ENCODE measurements around the gene DLGAP1.
A peak's percentile ranks its signal among the peaks of the same experiment; 100 is the strongest.
"Not testable (repeated sequence)": the region's sequence is repeated elsewhere in the genome, so short reads cannot be mapped to it uniquely, and the experiment has no call there.

DLGAP1 gene

DNA sequence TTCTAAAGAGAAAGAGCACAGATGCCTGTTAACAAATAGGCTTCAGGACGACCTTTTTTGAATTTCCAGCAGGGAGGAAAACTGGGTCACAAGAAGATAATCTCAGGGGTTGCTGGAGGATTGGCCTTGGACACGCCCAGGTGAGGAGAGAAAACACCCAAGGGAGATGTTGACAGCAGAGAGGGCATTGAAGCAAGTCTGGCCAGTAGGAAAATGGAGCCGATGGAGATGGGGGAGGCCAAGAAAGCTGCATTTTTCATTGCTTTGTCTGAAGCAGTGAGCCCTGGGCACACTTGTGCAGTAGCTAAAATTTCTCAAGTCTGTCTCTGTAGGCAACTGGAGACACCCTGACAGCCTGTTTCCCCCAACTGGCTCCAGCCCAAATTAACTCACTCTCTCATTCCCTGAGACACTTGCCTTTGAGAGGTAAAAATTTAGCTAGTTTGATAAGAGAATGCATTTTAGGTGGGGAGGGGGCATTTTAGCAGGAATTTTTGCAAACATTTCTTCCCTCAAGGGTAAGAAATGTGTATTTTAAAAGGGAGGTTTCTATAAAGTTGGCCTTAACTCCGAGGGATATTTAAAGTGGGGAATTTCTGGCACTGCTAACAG is 839.6 kb downstream of the DLGAP1 start:
- no peak for DNase-seq (ENCODE audit: low read depth in 1 of 2, low spot score in 1 of 2)

DNA sequence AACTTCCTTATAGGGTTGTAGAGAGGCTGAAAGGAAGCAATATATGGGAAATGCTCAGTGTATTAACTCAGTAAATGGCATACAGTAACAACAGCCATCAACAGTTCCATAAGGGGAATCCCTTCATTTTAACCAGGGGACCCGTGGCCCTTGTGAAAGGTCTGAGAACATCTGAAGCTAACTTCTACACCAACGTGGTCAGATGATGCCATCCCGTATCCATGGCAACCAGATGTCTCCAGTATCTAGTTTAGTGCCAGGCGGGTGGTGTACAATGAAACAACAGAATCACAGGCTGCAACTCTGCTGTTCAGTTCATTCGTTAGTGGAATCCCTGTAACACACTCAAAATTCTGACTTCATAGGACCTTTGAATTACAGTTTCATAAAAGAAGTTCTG is 842.8 kb downstream of the DLGAP1 start:
- no peak for DNase-seq (ENCODE audit: low read depth in 1 of 2, low spot score in 1 of 2)

DNA sequence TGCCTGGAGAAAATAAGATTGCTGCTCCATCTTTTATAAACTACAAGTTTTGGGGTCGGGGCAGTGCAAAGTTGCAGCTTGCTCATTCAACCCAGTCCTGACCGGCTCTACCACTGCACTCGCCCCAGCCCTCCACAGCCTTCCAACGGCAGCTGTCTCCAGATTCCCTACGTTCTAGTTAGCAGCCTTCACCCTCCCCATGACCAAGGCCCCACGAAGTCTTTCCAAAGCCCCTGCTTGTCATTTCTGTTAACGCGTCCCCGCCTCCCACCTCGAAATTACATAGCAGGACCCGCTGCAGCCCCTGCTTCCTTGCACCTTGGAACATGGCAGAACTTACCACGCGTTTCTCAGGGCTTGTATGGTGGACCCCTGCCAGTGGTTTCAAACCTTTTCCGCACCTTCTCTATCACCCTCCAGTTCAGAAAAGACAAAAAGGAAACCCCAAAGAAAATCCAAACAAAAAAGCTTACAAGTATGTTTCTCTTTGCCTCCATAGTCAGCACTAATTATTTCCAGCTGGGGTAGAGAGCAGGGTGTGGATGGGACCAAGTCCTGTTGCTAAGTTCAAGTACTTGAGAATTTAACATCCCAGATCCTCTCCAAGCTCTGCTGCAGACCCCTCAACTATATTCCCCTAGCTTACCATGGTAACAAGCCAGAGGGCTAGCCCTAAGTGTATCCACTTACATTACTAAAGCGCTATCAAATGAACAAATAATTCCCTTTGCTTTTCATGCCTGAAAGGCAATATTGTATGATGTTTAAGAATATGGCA is 843.6 kb downstream of the DLGAP1 start:
- DNase-seq (ENCODE audit: low read depth in 1 of 2, low spot score in 1 of 2) = no peak

DNA sequence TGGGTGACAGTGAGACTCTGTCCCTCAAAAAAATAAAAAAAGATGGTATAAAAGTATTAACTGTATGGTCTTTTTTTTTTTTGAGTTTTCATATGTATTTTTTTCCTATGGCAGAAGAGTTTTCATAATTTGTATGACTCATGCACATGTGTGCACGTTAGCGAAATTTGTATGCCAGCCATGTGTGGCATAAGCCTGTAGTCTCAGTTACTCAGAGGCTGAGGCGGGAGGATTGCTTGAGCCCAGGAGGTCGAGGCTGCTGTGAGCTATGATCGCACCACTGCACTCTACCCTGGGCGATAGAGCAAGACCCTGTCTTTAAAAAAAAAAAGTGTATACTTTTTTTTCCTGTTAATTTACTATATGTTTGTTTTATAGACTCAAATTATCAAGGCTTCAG is 844.3 kb downstream of the DLGAP1 start:
- DNase-seq (ENCODE audit: low read depth in 1 of 2, low spot score in 1 of 2) = no peak

DNA sequence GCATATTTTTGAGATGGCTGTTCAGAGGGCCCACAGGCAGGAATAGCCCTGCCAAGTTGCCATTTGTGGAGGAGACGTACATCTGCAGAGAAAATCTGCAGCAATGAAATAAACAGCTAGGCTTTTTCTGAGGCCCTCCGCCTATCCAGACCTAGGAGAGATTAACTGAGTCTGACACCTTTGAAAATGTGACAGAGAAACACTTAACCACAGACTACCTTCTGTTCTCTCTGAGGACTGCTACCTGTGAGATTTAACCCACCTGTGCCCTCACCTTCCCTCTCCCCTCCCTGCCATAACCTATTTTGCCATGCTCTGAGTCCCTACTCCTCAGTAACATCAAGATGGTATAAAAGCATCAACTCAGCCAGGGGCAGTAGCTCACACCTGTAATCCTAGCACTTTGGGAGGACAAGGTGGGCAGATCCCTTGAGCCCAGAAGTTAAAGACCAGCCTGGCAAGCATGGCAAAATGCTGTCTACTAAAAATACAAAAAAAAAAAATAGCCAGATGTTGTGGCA is 844.9 kb downstream of the DLGAP1 start:
- no peak for DNase-seq (ENCODE audit: low read depth in 1 of 2, low spot score in 1 of 2)

DNA sequence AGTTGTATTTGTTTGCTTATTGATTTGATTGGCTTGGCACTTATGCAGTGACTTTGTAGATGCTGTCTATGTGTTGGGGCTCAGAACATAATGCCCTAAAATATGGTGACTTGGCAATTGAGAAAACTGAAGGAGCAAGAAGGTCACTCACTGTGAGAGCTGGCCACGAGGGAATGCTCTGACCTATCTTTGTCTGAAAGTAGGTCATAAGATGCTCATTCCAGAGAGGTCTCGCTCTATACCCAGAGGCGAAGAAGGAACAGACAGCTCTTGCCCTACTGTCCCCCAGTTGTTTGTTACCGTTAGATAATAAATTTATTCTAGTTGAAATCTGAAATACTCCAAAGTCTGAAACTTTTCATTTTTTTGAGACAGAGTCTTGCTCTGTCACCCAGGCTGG is 846.6 kb downstream of the DLGAP1 start:
- no peak for DNase-seq (ENCODE audit: low read depth in 1 of 2, low spot score in 1 of 2)

DNA sequence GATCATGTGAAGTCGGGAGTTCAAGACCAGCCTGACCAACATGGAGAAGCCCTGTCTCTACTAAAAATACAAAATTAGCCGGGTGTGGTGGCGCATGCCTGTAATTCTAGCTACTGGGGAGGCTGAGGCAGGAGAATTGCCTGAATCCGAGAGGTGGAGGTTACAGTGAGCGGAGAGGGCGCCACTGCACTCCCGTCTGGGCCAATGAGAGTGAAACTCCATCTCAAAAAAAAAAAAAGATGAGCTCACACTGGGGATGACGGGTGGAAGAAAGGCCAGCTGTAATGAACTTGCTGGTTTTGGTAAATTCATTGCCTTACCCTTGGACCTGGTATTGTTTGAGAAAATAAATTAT is 847.0 kb downstream of the DLGAP1 start:
- not testable (repeated sequence) for DNase-seq (ENCODE audit: low read depth in 1 of 2, low spot score in 1 of 2)

DNA sequence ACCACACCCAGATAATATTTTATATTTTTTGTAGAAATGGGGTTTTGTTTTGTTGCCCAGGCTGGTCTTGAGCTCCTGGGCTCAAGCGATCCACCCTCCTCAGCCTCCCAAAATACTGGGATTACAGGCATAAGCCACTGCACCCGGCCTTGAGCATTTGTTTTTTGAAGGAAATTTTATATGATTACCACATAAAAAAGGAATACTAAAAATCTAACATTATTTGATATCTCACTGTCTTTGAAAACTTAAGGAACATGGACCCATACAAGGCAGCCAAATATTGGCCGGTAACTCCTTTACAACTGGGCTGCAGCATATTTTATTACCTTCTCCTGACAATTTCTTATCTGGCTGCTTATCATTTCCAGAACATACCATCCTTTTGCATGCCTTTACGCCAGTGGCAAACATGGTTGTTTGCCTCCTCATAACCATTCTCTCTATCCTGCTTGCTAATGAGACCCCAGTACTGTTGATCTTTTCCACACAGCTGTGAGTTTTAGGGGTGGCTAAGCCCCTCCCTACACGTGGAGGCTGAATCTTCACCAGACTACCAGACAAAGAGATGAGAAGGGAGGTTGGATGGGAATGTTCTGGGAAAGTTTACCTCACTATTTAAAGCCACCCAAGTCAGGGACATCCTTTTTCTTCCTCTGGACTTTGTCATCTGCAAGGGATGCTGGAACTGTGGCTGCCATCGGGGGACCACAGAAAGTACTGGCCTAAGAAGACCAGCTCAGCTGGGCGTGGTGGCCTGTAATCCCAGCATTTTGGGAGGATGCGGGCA is 847.6 kb downstream of the DLGAP1 start:
- no peak for DNase-seq (ENCODE audit: low read depth in 1 of 2, low spot score in 1 of 2)

DNA sequence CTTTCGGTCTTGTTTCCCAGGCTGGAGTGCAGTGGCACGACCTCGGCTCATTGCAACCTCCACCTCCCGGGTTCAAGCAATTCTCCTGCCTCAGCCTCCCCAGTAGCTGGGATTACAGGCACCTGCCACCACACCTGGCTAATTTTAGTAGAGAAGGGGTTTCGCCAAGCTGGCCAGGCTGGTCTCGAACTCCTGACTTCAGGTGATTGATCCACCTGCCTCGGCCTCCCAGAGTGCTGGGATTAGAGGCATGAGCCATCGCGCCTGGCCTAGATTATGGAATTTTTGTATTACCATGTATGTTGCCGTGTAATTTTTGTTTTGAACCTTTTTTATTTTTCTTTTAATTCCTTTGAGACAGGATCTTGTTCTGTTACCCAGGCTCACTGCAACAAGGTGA is 848.2 kb downstream of the DLGAP1 start:
- not testable (repeated sequence) for DNase-seq (ENCODE audit: low read depth in 1 of 2, low spot score in 1 of 2)

DNA sequence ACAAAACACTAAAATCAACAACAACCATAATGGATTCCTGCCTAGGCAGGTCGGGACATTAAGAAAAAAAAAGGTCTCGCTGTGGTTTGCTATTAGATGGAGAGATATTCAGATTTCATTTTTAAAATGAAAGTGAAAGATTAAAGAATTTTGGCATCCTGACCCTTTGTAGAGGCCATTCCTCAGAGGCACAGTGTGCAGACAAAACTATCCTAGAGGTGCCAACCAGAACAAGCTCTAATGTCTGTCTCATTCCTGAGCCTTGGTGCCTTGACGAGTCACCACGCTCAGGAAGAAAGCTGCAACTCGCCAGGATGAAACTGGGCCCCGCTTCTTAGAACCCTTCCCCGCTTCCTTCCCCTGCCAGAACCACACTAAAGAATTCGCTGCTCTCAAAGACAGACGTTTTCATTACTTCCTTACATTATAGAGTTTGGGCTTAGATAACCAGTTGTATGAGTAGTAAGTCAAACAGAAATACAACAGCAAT is 849.1 kb downstream of the DLGAP1 start:
- peak in 1 of 2 donors; percentile 11 for DNase-seq (ENCODE audit: low read depth in 1 of 2, low spot score in 1 of 2)

DNA sequence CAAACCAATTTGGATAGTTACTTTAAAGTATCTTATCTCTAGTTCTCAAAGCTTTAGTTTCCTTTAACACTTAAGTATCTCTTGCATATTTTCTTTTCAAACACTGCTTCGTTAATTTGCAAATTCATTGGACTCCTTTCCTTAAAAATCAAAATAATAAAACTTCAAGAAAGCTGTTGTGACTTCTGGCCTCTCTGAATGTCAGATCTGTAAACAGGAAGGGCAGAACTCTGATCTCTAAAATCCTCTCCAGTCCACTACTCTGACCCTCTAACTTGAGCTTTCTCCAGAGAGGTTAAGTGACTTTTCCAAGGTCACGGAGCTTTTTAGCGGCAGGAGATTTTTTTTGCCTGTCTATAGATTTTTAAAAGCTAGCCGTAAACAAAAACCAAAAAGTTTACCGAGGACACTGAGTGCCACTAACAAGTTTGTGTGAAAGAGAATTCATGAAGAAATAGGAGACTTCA is 849.6 kb downstream of the DLGAP1 start:
- no peak for DNase-seq (ENCODE audit: low read depth in 1 of 2, low spot score in 1 of 2)

DNA sequence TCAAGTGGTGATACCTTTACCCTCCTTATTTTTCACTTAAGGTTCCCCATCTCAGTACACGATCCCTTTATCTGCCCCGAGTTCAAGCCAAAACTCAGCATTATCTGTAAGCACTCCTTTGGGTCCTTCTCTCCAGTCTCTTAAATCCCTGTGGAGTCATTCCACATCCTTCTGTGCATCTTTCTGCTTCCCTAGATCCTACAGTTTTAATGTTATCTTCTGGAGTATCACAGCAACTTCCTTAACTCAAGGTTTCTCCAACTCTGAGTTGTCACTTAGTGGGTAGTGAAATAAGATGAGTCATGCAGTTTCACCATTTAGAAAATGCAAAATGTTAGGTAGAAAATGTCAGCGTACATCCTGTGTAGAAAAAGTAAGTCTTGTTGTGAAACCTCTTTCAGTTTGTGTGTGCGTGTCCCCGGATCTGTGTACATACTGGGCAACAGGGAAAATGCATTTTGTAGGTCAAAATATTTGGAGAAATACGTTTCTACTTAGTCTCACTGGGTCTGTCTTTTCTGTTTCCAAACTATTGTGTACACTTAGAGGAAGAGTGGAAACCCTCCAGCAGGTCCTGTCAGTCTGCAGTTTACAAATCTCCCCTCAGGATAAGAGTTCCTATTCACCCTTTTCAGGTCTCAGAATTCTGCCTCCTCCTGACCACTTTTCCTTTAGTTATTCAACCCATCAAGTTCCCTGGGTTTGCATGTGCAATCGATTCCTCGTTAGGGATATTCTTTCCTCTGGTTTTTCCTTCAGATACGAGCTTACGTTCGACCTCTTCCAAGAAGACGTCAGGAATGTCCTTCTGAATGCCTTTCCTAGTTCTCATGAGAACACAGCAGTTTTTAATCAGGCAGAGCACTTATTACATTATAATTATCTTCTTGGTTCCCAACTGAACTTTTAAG is 850.4 kb downstream of the DLGAP1 start:
- DNase-seq (ENCODE audit: low read depth in 1 of 2, low spot score in 1 of 2) = peak in 1 of 2 donors; percentile 35

DNA sequence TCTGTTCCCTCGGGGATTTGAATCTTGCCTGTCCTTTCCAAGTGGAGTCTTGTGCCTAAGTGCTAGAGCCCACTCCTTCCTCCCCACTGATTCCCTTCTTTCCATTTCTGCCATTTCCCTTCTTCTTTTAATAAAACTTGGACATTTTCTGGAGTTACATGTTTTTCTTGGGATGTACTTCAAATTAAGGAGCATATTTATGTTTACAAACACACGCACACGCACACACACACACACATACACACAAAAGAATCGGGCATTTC is 850.9 kb downstream of the DLGAP1 start:
- DNase-seq (ENCODE audit: low read depth in 1 of 2, low spot score in 1 of 2) = no peak

DNA sequence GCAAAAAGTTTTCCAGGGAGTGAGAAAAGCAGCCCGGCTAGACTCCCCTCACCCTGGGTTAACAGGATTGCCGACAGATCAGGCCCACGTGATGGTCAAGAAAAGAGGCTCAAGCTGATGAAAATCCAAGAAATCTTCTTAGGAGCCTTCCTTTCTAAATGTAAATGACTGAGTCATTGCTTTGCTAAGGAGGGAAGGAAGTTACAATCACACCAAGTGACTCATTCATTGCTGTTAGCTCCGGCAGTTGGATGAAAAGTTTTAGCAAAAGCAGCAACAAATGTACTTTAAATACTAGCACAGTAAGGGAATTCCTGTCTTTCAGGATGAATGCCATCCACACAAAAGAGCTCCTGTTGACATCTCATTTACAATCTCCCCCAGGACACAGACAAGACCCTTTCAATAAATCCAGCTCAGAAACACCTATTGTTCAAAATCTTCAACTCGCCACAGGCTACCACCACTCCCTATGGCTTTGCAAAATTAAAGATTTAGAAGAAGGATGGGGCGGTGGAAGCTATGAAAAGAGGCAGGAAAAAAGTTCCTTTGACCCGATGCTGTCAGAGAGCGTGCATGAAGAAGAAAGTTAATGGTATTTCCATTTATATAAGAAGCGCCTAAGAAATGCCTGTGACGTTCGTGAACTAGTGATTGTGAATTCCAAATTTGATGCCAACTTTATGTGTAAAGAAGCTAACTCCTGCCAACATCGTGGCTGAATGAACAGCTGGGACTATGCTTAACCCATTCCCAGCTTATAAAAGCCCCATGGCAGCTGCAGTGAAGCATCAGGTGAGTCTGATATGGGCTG is 851.5 kb downstream of the DLGAP1 start:
- peak in 1 of 2 donors; percentile 16 for DNase-seq (ENCODE audit: low read depth in 1 of 2, low spot score in 1 of 2)

DNA sequence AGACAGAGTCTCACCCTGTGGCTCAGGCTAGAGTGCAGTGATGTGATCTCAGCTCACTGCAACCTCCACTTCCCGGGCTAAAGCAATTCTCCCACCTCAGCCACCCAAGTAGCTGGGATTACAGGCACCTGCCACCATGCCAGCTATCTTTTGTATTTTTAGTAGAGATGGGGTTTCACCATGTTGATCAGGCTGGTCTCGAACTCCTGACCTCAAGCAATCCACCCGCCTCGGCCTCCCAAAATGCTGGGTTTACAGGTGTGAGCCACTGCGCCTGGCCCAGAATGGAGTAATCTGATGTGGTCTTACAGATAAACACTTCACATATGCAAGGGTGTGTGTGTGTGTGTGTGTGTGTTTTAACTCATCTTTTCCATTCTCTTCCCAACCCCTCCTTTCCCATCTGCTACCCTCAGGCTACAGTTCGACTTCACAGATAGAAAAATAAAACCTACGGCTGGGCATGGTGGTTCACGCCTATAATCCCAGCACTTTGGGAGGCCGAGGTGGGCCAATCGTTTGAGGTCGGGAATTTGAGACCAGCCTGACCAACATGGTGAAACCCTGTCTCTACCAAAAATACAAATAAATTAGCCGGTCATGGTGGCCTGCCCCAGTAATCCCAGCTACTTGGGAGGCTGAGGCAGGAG is 853.9 kb downstream of the DLGAP1 start:
- not testable (repeated sequence) for DNase-seq (ENCODE audit: low read depth in 1 of 2, low spot score in 1 of 2)

DNA sequence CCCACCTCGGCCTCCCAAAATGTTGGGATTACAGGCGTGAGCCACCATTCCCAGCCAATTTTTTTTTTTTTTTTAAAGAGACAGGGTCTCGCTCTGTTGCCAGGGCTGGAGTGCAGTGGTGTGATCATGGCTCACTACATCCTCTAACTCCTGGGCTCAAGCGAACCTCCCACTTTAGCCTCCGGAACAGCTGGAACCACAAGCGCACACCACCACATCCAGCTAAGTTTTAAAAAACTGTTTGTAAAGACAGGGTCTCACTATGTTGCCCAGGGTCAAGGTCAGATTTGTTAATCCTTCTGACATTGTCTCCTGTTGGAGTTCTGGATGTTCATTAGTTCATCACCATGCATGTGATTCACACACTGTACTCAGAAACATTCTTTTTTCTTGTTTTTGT is 855.2 kb downstream of the DLGAP1 start:
- DNase-seq (ENCODE audit: low read depth in 1 of 2, low spot score in 1 of 2) = no peak

DNA sequence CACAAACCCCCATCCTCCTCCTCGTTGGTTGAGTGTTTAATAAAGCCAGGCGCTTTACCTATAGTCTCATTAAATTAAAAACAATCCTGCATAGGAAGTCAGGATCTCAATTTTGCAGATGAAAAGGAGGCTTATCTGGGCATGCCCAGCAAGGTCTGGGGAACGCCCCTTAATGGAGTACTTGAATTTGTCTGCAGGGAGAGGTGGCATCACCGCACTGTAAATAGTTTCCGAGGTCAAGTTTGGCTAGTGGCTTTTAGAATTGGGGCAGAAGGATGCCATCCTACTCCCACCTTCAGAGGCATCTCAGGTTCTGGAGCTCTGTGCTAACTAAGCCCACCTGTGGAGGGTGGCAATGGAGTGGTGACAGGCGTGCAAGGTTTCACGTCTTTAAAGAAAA is 855.9 kb downstream of the DLGAP1 start:
- no peak for DNase-seq (ENCODE audit: low read depth in 1 of 2, low spot score in 1 of 2)

DNA sequence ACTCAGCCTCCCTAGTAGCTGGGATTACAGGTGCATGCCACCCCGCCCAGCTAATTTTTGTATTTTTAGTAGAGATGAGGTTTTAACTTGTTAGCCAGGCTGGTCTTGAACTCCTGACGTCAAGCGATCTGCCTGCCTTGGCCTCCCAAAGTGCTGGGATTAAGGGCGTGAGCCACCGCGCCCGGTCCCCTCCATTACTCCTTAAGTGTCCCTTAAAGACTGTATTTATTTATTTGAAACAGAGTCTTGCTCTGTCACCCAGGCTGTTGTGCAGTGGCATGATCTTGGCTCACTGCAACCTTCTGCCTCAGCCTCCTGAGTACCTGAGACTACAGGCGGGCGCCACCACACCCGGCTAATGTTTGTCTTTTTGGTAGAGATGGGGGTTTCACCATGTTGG is 856.5 kb downstream of the DLGAP1 start:
- DNase-seq (ENCODE audit: low read depth in 1 of 2, low spot score in 1 of 2) = no peak

Measured in activated CD4-positive, alpha-beta T cell treated with anti-CD3 and anti-CD28 coated beads, Interleukin-2, amount 50 U/mL, for 24 hours (primary cell).